GM06990 (cell line): ENCODE data around the gene CDH18.

Source experiments
- DNase-seq: peaks from one replicate; pipeline ENCODE4 v3.0.0-alpha.2; 2011; ENCODE audit not compliant: insufficient read length; ENCODE audit errors: extremely low read depth
- H3K27me3 ChIP-seq: replicated peaks from 2 replicates; pipeline ENCODE4 v1.6.0; 2011; ENCODE audit warnings: low read length; ENCODE audit not compliant: control insufficient read depth, insufficient read depth
- H3K36me3 ChIP-seq: 2 replicates; pipeline ENCODE4 v1.5.1; 2011; ENCODE audit warnings: low read length; ENCODE audit not compliant: control insufficient read depth, insufficient read depth
- H3K4me3 ChIP-seq: replicated peaks from 2 replicates; pipeline ENCODE4 v1.5.1; 2011; ENCODE audit warnings: low read depth, mild to moderate bottlenecking, control low read depth, low read length
- TF ChIP-seq, protein P1 (sequence below): IDR thresholded peaks from 2 replicates; pipeline ENCODE4 v1.5.1; 2011; ENCODE audit warnings: low read length, control low read depth, mild to moderate bottlenecking, inconsistent platforms; ENCODE audit not compliant: insufficient read depth, poor library complexity, severe bottlenecking

CDH18 gene

DNA sequence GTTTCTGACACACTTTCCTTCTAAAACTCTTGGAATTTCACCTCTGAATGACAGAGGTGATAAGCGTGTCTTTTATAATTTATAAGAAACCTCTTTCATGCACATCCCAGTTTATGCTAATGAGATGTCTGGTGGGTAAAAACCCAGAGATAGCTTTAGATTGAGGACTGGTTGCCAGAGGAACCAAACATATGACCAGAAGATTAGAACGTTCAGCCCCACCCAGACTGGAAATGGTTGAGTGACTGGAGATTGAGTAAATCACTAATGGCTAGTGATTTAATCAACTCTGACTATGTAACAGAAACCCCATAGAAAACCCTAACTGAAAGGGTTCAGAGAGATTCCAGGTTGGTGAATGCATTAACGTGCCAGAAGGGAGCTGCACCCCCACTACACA, 69.2 kb downstream of the CDH18 start:
- H3K36me3 ChIP-seq = no peaks in the 10 kb centered on the region
- no peaks in the 10 kb centered on the region for H3K27me3 ChIP-seq
- TF ChIP-seq, protein P1, sequence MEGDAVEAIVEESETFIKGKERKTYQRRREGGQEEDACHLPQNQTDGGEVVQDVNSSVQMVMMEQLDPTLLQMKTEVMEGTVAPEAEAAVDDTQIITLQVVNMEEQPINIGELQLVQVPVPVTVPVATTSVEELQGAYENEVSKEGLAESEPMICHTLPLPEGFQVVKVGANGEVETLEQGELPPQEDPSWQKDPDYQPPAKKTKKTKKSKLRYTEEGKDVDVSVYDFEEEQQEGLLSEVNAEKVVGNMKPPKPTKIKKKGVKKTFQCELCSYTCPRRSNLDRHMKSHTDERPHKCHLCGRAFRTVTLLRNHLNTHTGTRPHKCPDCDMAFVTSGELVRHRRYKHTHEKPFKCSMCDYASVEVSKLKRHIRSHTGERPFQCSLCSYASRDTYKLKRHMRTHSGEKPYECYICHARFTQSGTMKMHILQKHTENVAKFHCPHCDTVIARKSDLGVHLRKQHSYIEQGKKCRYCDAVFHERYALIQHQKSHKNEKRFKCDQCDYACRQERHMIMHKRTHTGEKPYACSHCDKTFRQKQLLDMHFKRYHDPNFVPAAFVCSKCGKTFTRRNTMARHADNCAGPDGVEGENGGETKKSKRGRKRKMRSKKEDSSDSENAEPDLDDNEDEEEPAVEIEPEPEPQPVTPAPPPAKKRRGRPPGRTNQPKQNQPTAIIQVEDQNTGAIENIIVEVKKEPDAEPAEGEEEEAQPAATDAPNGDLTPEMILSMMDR = no peak
- no peak overlapping the region for H3K4me3 ChIP-seq
- no peak for DNase-seq

DNA sequence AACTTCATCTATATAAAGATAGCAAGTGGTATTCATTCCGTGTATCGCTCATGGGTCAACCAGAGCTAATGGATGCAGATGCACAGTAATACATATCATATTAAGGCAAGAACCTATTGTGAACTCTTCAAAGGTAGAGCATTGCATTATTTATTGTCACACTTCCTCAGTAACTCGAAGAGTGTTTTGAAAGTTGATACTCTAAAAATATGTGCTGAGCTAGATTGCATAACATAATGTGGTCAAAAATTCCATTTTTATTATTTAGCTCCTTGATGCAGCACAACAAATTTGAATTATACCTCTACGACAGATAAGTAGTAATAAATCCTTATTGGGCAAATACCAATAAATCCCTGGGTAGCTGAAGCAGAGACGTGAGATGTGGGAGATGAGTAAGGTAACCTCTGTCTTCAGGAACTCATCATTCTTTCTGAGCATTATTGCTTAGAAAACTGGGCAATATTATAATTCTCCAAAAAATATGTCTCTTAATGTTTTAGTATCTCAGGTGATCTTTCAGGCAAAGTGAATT, 70.3 kb downstream of the CDH18 start:
- no peaks in the 10 kb centered on the region for H3K36me3 ChIP-seq
- no peak for DNase-seq
- no peaks in the 10 kb centered on the region for H3K27me3 ChIP-seq
- TF ChIP-seq, protein P1 = no peak
- no peak overlapping the region for H3K4me3 ChIP-seq

DNA sequence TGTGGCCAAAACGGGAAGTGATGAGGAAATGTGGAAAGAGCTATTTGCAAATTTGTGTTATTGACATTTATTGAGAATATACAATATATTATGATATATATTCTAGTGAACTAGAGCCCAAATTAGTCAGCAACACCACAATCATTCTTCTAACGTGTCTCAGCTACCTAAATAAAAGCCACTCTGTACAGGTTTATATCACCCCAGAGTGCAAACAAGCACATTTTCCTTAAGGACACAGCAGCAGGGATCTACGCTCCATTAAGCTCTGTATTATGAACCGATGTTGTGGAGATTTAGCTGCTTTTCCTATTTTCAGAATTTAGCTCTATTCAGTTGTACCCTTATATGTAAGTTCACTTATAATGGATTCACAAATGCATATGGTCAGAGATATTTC, 77.9 kb downstream of the CDH18 start:
- H3K4me3 ChIP-seq = no peak overlapping the region
- H3K27me3 ChIP-seq = no peaks in the 10 kb centered on the region
- no peaks in the 10 kb centered on the region for H3K36me3 ChIP-seq
- TF ChIP-seq, protein P1 = no peak
- no peak for DNase-seq

DNA sequence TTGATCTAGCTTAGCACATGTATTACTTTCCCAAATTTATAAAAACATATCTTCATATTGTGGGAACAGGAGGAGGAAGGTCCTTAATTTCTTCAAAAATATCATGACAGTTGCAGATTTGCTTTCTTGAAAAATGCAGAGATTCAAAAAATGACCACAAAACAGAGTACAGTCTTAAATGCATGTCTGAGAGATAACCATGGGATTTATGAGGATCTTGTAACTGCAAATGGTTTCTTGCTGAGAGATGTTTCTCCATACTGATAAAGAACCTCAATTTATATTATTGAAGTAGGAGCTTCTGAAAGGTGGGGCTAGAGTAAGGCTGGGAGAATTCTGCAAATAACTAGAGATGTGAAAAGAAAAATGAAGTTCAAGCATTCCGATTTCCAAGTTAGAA, 83.2 kb downstream of the CDH18 start:
- TF ChIP-seq, protein P1 = no peak
- DNase-seq = no peak

DNA sequence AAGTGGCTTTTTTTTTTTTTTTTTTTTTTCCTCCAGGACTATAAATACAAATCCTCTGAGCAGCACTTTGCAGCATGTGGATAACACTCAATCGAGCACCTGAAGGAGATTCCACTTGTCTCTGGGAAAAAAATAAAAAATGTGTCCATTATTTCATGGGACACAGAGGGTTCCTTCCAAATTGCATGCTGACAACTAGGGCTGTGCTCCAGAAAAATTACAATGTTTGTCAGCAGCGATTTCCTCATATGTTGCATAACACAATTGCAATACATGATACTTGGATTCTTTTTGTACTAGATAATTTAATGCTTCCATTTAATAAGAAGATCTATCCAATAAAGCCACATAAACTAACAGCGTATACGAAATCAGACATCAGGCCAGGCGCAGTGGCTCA, 84.4 kb downstream of the CDH18 start:
- Histone ChIP-seq H3K27me3 (no peaks in the 10 kb centered on the region), H3K36me3 (no peaks in the 10 kb centered on the region), H3K4me3 (no peak overlapping the region)
- DNase-seq = no peak
- TF ChIP-seq, protein P1 = no peak

More for the DNA sequence above, 83.2 kb downstream of the CDH18 start:
- Histone ChIP-seq H3K4me3 (no peak overlapping the region), H3K27me3 (no peaks in the 10 kb centered on the region), H3K36me3 (no peaks in the 10 kb centered on the region)
